ENCODE data around the gene COLEC11. TPM values are rescaled to one million over a fixed set of nuclear protein-coding genes. Genes with fewer than 3 reads are reported as not detected.
A peak's percentile ranks its signal among the peaks of the same experiment; 100 is the strongest.
"Not testable (repeated sequence)": the region's sequence is repeated elsewhere in the genome, so short reads cannot be mapped to it uniquely, and the experiment has no call there.

COLEC11 gene
- total RNA-seq, 1 donor from 2014 or later = 1.5 TPM

GRCh38 chr2:3617198-3617890 is 22.4 kb downstream of the COLEC11 start:
- intact Hi-C loops (cut with DNase I) = no loop called here
- no peak for ATAC-seq
- H3K27me3 ChIP-seq = no peaks in the 10 kb centered on the region
- no peak overlapping the region for H3K4me3 ChIP-seq
- H3K27ac ChIP-seq = no peak overlapping the region
- DNase-seq = peak; percentile 23
- H3K36me3 ChIP-seq = no peaks in the 10 kb centered on the region
- no peaks in the 10 kb centered on the region for H3K9me3 ChIP-seq
- no peak for TF ChIP-seq CTCF (IDR thresholded peaks at IDR 0.05)
- H3K4me1 ChIP-seq = no peaks in the 10 kb centered on the region

GRCh38 chr2:3618367-3618766 is 23.5 kb downstream of the COLEC11 start:
- H3K9me3 ChIP-seq = no peaks in the 10 kb centered on the region
- H3K36me3 ChIP-seq = no peaks in the 10 kb centered on the region
- ATAC-seq = no peak
- H3K27ac ChIP-seq = no peak overlapping the region
- intact Hi-C loops (cut with DNase I) = no loop called here
- H3K4me1 ChIP-seq = no peaks in the 10 kb centered on the region
- H3K4me3 ChIP-seq = no peak overlapping the region
- TF ChIP-seq CTCF (IDR thresholded peaks at IDR 0.05) = no peak
- H3K27me3 ChIP-seq = no peaks in the 10 kb centered on the region
- no peak for DNase-seq

DNA sequence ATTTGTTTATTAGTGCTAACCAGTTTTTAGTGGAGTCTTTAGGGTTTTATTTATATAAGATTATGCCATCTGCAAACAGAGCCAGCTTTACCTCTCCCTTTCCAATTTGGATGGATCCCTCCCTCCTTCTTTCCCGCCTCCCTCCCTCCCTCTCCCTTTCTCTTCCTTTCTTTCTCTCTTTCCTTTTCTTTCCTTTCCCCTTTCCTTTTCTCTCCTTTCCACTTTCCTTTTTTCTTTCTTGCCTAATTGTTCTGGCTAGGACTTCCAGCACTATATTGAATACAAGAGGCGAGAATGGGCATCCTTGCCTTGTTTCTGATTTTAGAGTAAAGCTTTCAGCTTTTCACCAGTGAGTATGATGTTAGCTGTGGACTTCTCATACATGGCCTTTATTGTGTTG is 24.1 kb downstream of the COLEC11 start:
- no peaks in the 10 kb centered on the region for H3K36me3 ChIP-seq
- no peaks in the 10 kb centered on the region for H3K27me3 ChIP-seq
- intact Hi-C loops (cut with DNase I) = no loop called here
- TF ChIP-seq CTCF (IDR thresholded peaks at IDR 0.05) = no peak
- H3K4me3 ChIP-seq = no peak overlapping the region
- no peak for DNase-seq
- no peak overlapping the region for H3K27ac ChIP-seq
- no peaks in the 10 kb centered on the region for H3K4me1 ChIP-seq
- no peaks in the 10 kb centered on the region for H3K9me3 ChIP-seq
- ATAC-seq = no peak

- H3K4me1 ChIP-seq; H3K36me3 ChIP-seq; H3K27ac ChIP-seq; H3K27me3 ChIP-seq; H3K4me3 ChIP-seq; intact Hi-C loops (cut with DNase I); ATAC-seq; H3K9me3 ChIP-seq: not testable (repeated sequence)
- peak; percentile 11 for DNase-seq
Observed at GRCh38 chr2:3619661-3620060, 24.7 kb downstream of the COLEC11 start.

- no peak for TF ChIP-seq CTCF (IDR thresholded peaks at IDR 0.05)
- no peak overlapping the region for H3K4me3 ChIP-seq
- intact Hi-C loops (cut with DNase I) = no loop called here
- no peaks in the 10 kb centered on the region for H3K27me3 ChIP-seq
- H3K27ac ChIP-seq = no peak overlapping the region
- ATAC-seq (no peak), DNase-seq (no peak)
- H3K4me1 ChIP-seq = no peaks in the 10 kb centered on the region
- no peaks in the 10 kb centered on the region for H3K36me3 ChIP-seq
- H3K9me3 ChIP-seq = no peaks in the 10 kb centered on the region
Observed at GRCh38 chr2:3620834-3621233, 25.9 kb downstream of the COLEC11 start.

GRCh38 chr2:3622967-3623366 is 28.1 kb downstream of the COLEC11 start:
- H3K9me3 ChIP-seq = no peaks in the 10 kb centered on the region
- no peaks in the 10 kb centered on the region for H3K4me1 ChIP-seq
- H3K4me3 ChIP-seq = no peak overlapping the region
- intact Hi-C loops (cut with DNase I) = no loop called here
- no peak for ATAC-seq
- no peak for TF ChIP-seq CTCF (IDR thresholded peaks at IDR 0.05)
- no peak overlapping the region for H3K27ac ChIP-seq
- no peaks in the 10 kb centered on the region for H3K36me3 ChIP-seq
- no peak for DNase-seq
- no peaks in the 10 kb centered on the region for H3K27me3 ChIP-seq
